Measurements from ENCODE around the gene ALDH18A1.

The ALDH18A1 gene

DNA sequence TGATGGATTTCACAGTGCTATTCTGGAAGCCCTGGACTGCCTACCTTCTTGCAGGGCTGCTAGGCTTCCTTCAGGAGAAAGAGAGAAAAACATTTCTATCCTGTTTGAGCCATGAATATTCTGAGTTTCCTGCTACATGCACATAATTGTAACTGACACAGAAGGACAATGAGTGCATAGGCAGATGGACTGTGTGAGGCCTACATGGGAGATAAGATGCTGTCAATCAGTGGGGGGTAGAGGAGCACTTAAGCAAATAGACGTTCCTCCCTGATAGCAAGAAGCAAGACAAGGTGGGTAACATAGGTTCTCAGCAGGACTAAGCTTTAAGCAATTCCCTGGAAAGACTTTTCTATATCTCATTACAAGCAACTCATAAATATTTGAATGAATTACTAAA, 11.6 kb downstream of the ALDH18A1 start:
- peaks cover 3% of the 10 kb centered on the region for H3K79me2 ChIP-seq
- H3K36me3 ChIP-seq (ENCODE audit: control insufficient read depth, insufficient read depth, low read length): no peaks in the 10 kb centered on the region
- TF ChIP-seq, protein P1, sequence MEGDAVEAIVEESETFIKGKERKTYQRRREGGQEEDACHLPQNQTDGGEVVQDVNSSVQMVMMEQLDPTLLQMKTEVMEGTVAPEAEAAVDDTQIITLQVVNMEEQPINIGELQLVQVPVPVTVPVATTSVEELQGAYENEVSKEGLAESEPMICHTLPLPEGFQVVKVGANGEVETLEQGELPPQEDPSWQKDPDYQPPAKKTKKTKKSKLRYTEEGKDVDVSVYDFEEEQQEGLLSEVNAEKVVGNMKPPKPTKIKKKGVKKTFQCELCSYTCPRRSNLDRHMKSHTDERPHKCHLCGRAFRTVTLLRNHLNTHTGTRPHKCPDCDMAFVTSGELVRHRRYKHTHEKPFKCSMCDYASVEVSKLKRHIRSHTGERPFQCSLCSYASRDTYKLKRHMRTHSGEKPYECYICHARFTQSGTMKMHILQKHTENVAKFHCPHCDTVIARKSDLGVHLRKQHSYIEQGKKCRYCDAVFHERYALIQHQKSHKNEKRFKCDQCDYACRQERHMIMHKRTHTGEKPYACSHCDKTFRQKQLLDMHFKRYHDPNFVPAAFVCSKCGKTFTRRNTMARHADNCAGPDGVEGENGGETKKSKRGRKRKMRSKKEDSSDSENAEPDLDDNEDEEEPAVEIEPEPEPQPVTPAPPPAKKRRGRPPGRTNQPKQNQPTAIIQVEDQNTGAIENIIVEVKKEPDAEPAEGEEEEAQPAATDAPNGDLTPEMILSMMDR (IDR thresholded peaks at IDR 0.05): no peak
- no peak overlapping the region for H2AFZ ChIP-seq
- no peaks in the 10 kb centered on the region for H3K27me3 ChIP-seq (ENCODE audit: control insufficient read depth, insufficient read depth, low read length)
- H3K9me3 ChIP-seq (ENCODE audit: control insufficient read depth, low read length): no peaks in the 10 kb centered on the region
- no peaks in the 10 kb centered on the region for H3K4me1 ChIP-seq
- H3K9ac ChIP-seq: no peak overlapping the region
- H3K4me2 ChIP-seq (ENCODE audit: low read length): no peak overlapping the region
- no peak overlapping the region for H3K27ac ChIP-seq
- no peak overlapping the region for H3K4me3 ChIP-seq (ENCODE audit: low read depth, low read length)

DNA sequence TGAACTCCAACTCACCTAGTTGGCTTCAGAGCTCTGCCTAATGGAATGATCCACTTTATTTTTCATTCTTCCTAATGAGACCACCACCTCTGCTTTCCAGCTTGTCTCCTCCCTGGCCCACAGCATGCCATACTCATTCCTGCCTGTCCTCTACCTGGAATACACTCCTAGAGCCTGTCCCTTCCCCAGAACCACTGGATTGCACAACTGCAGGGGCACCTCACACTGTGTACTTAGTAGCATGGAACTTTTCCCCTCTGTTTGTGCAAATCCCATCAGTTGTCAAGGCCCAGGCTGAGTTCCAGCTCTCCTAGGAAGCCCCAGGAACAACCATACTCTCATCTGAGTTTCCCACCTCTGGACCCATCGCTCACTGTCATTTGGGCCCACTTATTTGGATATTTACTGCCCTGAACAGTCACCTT, 15.6 kb downstream of the ALDH18A1 start:
- H3K4me3 ChIP-seq (ENCODE audit: low read depth, low read length): no peak overlapping the region
- TF ChIP-seq, protein P1 (IDR thresholded peaks at IDR 0.05): no peak
- H3K9me3 ChIP-seq (ENCODE audit: control insufficient read depth, low read length): no peaks in the 10 kb centered on the region
- H3K36me3 ChIP-seq (ENCODE audit: control insufficient read depth, insufficient read depth, low read length): no peaks in the 10 kb centered on the region
- no peak overlapping the region for H3K27ac ChIP-seq
- no peaks in the 10 kb centered on the region for H3K4me1 ChIP-seq
- H3K27me3 ChIP-seq (ENCODE audit: control insufficient read depth, insufficient read depth, low read length): no peaks in the 10 kb centered on the region
- H3K9ac ChIP-seq: no peak overlapping the region
- H3K79me2 ChIP-seq: peaks cover under 1% of the 10 kb centered on the region
- no peak overlapping the region for H3K4me2 ChIP-seq (ENCODE audit: low read length)
- no peak overlapping the region for H2AFZ ChIP-seq

DNA sequence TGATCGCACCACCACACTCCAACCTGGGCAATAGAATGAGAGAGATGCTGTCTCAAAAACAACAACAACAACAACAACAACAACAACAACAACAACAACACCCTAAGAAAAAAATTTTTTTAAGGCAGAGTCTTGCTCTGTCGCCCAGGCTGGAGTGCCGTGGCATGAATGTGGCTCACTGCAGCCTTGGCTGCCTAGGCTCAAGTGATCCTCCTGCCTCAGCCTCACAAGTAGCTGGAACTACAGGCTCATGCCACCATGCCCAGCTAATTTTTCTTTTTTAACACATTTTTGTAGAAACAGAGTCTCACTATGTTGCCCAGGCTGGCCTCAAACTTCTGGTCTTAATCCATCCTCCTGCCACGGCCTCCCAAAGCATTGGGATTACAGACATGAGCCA, 18.6 kb downstream of the ALDH18A1 start:
- no peak overlapping the region for H3K4me3 ChIP-seq (ENCODE audit: low read depth, low read length)

DNA sequence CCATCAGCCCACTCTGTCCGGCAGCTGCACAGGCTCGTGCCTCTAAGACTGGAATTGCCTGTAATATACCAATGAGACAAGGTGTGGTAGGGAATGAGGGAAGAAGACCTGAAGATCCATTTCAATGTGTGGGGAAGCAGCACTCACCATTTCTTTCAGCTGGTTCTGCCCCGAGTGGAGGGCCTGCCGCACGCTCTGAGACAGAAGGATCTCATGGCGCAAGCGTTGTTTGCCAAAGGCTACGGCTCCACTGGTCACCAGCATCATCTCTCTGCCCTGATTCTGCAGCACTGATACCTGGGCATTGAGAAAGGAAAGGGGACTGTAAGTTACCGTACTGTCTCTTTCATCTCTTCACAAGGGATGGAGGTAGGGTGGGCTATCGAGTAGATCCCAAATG, 19.4 kb downstream of the ALDH18A1 start:
- TF ChIP-seq, protein P1 (IDR thresholded peaks at IDR 0.05): no peak
- no peak overlapping the region for H3K4me2 ChIP-seq (ENCODE audit: low read length)
- no peak overlapping the region for H3K4me3 ChIP-seq (ENCODE audit: low read depth, low read length)
- no peak overlapping the region for H3K27ac ChIP-seq
- H3K4me1 ChIP-seq: no peaks in the 10 kb centered on the region
- H3K9me3 ChIP-seq (ENCODE audit: control insufficient read depth, low read length): no peaks in the 10 kb centered on the region
- no peak overlapping the region for H2AFZ ChIP-seq
- no peak overlapping the region for H3K9ac ChIP-seq
- no peaks in the 10 kb centered on the region for H3K27me3 ChIP-seq (ENCODE audit: control insufficient read depth, insufficient read depth, low read length)
- no peaks in the 10 kb centered on the region for H3K36me3 ChIP-seq (ENCODE audit: control insufficient read depth, insufficient read depth, low read length)
- H3K79me2 ChIP-seq: no peaks in the 10 kb centered on the region

More for the DNA sequence above, 18.6 kb downstream of the ALDH18A1 start:
- Histone ChIP-seq H3K4me2 (ENCODE audit: low read length) (no peak overlapping the region), H3K9me3 (ENCODE audit: control insufficient read depth, low read length) (no peaks in the 10 kb centered on the region), H3K36me3 (ENCODE audit: control insufficient read depth, insufficient read depth, low read length) (no peaks in the 10 kb centered on the region), H3K27ac (no peak overlapping the region), H2AFZ (no peak overlapping the region), H3K79me2 (no peaks in the 10 kb centered on the region), H3K9ac (no peak overlapping the region), H3K4me1 (no peaks in the 10 kb centered on the region), H3K27me3 (ENCODE audit: control insufficient read depth, insufficient read depth, low read length) (no peaks in the 10 kb centered on the region)
- TF ChIP-seq, protein P1 (IDR thresholded peaks at IDR 0.05): no peak

DNA sequence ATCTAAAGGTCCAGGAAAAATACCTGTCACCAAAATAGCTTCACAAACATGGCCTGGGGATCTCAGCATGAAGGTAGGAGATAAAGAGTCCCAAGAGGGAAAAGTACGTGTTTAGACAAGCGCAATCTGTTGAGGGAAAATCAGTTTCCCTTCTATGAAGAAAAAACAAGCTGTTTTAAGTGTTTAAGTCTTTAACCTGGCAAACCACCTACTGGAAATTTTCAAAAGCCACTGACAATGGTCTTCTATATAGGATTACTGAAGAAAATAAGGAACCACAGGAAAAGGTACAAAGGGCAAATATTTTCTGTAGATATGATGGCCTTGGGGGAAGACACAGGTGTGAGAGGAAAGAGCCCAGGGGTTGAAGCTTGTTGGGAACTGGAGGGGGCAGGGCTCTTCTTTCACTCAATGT, 21.2 kb downstream of the ALDH18A1 start:
- Histone ChIP-seq H3K4me1 (no peaks in the 10 kb centered on the region), H3K79me2 (no peaks in the 10 kb centered on the region), H3K36me3 (ENCODE audit: control insufficient read depth, insufficient read depth, low read length) (no peaks in the 10 kb centered on the region), H3K27me3 (ENCODE audit: control insufficient read depth, insufficient read depth, low read length) (no peaks in the 10 kb centered on the region), H3K27ac (no peak overlapping the region), H3K9ac (no peak overlapping the region), H3K9me3 (ENCODE audit: control insufficient read depth, low read length) (no peaks in the 10 kb centered on the region), H2AFZ (no peak overlapping the region), H3K4me2 (ENCODE audit: low read length) (no peak overlapping the region), H3K4me3 (ENCODE audit: low read depth, low read length) (no peak overlapping the region)
- TF ChIP-seq, protein P1 (IDR thresholded peaks at IDR 0.05): no peak
